ENCODE results near the gene E2F3. TPM values are rescaled to one million over a fixed set of nuclear protein-coding genes. Genes with fewer than 3 reads are reported as not detected.
A peak's percentile ranks its signal among the peaks of the same experiment; 100 is the strongest.
"Not testable (repeated sequence)": the region's sequence is repeated elsewhere in the genome, so short reads cannot be mapped to it uniquely, and the experiment has no call there.

Gene E2F3
- polyA plus RNA-seq, 1 donor = 7.6 TPM

- DNase-seq = no peak
These were observed 71.1 kb downstream of the E2F3 start for GRCh38 chr6:20472748-20473147.

GRCh38 chr6:20473518-20473917 lies 71.8 kb downstream of the E2F3 start:
- DNase-seq = no peak

DNA sequence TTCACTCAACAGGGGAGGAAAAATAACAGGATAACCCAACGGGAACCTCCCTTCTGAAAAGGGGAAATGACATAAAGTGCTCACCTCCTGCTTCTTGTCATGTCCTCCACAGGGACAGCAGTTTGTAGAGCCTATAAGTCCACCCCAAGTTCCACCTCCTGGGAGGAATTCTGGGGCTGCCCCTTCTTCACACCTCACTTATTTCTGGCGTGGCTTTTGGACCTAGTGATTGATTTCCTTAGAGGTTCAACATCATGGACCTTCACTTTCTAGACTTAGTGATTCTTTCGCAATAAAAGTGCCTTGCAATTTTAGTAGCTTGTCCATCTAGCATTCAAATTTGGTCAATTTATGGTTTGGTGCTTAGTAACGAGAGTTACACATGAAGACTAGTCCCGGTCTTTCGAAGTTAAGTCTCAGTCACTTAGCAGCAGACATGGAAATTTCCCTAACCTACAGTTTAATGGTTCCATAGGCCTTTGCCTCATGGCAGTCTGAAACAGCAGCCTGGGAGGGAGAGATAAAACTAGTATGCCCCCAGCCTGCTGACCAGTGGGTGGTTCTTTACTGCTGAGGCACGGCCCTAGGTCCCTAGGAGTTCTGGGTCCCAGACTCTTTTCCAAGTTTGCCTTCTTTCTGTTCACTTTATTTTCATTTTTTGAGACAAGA lies 73.3 kb downstream of the E2F3 start:
- DNase-seq = no peak

- no peak for DNase-seq
These were observed 74.9 kb downstream of the E2F3 start for GRCh38 chr6:20476501-20477043.

DNA sequence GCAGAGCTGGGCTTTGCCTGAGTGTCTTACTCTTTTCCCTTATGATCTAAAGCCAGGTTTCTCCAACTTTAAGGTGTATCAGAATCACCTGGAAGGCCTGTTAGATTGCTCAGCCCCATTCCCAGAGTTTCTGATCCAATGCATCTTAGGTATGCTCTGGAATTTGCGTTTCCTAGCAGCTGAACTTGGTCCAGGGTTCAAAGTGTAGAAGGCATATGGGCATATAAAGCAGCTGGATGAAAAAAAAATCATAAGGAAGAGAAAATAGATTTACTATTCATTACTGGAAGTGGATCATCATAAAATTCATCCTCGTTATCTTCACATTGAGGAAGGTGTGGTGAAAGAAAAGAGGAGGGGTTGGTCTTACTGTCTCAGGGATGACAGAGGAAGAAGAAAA lies 75.8 kb downstream of the E2F3 start:
- DNase-seq = no peak

DNA sequence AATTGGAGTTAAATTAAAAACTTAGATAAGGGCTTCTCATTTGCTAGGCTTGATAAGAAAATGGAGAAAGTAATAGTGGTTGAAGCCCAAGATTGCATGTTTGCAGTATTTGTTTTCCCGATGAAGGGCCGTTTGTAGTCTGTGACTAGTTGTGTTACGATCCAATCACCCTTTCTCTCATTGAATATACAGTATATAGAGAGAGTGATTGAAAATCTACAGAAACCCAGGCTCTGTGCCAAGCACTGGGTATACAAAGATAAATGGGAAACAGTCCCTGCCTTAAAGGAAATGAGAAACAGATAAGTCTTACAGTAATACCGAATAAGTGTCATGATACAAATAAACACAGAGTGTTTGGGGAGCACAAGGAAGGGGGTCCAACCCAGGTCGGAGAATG lies 77.4 kb downstream of the E2F3 start:
- no peak for DNase-seq

DNA sequence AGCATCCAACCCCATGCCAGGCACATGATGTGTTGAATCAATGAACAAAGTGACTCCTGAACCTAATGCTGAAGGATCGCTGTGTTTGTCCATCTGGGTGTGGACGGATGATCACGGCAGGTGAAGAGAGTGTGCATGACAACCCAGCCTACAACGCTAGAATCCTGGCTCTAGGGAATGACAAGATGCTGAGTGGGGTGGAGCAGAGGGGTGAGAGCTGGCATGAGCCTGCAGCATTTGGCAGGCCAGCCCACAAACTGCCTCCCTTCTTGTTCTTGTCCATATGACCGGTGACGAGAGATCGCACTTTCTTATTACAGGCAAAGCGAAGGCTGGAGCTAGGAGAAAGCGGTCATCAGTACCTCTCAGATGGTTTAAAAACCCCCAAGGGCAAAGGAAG lies 77.8 kb downstream of the E2F3 start:
- no peak for DNase-seq

GRCh38 chr6:20481281-20481680 lies 79.6 kb downstream of the E2F3 start:
- no peak for DNase-seq

- no peak for DNase-seq
These were observed 82.3 kb downstream of the E2F3 start for GRCh38 chr6:20483887-20484497.

- DNase-seq = no peak
These were observed 85.0 kb downstream of the E2F3 start for GRCh38 chr6:20486641-20487040.

DNA sequence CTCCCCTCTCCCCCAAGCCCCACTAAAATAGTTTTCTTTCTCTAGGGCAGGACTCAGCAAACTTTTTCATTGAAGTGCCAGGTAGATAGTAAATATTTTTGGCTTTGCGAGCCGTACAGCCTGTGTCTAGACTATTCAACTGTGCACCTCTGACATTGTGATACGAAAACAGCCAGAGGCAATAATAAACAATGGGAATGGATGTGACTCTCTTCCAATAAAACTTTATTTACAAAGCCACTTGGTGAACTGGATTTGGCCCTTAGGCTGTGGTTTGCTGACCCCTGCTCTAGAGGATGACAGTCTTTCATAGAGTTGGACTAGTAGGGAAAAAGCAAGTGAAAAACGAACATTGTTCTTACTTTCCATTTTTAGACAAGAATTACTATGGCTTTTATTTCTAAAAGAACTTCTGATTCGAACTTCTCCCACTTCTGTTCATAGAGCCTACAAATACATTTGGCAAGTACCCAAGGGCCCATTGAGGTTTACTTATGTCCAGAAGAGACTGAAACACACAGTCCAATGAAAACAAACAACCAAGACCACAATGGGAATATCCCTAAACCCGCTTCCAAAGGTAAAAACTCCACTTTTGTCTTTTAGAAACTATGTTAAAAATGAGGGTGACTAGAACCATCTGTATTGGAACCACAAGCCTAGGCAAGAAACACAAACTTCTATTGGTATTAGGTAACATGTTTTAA lies 86.1 kb downstream of the E2F3 start:
- no peak for DNase-seq

GRCh38 chr6:20490591-20490990 lies 88.9 kb downstream of the E2F3 start:
- no peak for DNase-seq

DNA sequence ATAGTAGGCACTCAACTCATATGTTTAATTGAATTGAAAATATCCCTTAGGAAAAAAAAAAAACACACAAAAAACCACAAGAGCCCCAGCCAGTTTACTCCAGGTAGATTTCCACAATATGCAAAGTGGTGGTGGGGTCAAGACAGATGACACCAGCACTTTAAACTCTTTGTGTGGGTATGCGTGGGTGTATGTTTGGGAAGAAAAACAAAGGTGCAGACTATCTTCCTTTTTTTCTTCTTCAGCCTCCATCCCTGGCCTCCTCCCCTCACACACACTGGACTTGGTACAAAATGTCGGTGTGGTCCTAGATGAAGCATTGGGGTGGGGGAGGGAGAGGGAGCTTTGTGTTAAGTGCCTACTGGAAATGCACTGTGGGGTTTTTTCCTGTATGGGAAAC lies 90.4 kb downstream of the E2F3 start:
- DNase-seq = no peak

DNA sequence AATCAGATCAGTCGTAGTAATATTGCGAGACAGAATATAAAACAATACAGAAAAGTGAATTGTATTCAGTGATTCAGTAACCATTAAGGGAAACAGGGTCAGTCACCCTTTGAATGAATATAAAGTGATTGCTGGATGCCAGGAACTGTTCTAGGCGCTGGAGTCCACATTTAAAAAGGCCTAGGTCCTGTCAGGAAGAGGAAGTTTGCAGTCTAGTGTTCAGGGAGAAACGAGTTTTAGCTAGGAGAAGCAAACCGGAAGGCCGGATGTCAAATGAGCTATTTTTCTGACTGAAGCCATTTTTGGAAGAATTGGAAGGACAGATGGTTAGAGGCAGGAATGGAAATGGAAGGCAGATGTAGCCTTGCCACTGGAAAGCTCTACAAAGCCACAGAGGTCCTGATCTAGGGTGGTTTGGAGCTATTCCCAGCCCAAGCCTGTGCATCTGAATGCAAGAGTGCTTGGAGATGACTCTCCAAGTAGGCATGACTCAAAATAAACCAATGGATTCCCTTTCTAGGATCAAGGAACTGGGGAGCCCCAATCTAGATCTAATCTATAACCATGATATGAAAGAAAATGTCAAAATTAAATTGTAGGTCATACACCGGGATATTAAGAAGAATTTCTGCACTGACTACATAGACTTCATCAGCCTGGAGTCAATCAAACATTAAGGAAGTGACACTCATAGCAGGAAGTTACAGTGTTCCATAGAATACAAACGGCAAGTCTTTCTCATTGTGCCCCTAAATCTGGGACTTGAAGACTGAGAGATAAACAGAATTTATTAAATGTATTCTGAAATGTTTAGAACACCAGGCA lies 95.7 kb downstream of the E2F3 start:
- no peak for DNase-seq

DNA sequence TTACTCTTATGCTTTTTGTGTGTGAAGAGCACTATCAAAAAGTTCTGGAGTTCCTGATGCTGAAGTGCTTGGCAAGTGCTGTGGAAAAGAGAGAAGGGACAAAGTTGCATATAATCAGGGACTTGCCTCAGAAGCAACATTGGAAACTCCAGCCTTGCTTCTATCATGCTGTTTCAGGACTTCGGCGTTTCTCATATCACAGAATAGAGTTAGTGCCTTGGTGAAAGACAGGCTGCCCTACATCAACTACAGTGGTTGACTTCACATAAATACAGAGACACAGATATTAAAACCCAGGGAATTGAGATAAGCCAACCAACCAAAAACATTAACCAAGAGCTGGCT lies 96.3 kb downstream of the E2F3 start:
- DNase-seq = no peak

- DNase-seq = no peak
These were observed 107.5 kb downstream of the E2F3 start for GRCh38 chr6:20509212-20509611.

DNA sequence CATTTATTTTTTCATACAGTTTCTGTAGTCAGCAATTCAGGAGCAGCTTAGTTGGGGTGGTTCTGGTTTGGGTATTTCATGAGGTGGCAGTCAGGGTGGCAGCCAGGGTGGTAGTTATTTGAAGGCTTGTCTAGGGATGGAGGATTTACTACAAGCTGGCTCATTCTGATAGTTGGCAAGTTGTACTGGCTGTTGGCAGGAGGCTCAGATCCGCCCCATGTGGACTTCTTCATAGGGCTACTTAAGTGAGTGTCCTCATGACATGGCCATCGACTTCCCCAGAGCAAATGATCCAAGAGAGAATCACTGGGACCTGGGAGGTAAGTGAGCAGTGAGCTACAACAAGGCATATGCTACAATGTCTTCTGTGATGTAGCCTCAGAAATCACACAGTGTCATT lies 110.2 kb downstream of the E2F3 start:
- DNase-seq = no peak

- DNase-seq = not testable (repeated sequence)
These were observed 123.5 kb downstream of the E2F3 start for GRCh38 chr6:20525208-20525607.

DNA sequence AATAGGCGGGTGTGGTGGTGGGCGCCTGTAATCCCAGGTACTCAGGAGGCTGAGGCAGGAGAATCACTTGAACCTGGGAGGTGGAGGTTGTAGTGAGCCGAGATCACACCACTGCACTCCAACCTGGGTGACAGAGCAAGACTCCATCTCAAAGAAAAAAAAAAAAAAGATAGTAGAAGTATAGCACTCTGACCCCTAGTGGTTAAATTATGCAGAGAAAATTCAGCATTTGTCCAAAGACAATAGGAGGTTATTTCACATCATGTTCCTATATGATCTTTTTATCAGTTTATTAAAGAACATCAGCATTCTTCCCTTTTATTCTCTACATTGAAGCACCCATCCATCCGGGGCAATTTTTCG lies 127.4 kb downstream of the E2F3 start:
- DNase-seq = peak; percentile 17

DNA sequence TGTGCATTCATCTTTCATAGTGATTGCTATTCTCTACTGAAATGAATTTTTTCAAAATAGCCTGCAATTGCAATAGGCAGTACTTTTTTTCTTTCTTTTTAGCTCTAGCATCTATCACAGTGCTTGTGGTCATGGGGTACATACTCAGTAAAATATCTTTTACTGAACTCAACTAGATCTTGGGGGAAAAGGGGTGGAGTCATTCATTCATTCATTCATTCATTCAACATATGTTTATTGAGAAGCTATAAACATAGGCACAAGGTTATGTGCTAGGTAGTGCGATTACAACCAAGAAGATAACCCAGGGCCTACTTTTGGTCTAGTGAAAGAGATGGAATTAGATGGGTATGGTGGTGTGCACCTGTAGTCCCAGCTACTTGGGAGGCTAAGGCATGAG lies 131.2 kb downstream of the E2F3 start:
- DNase-seq = no peak

DNA sequence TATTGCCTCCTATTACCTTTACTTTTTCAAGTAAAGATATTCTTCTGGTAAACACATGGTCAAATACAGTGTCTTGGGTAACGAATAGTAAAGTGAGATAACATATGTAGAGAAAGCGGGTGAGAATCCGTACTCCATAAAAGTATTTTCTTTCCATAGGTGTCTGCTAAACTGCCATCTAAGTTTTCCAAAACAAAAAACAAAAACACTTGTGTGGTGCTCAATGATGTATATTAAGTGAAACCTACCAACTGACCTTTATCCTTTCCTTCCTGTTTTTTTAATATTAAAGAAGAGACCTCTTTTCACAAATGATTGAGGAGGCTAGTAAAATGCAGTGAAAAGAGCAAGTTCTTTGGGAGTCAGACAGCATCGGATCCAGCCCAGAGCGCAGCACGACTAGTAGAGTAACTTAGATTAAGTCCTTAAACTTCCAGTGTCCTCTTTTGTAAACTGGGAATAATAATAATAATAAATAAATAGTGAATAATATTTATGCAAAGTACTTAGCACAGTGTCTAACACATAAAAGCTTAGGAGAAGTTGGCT lies 132.1 kb downstream of the E2F3 start:
- no peak for DNase-seq

Data from hindlimb muscle (tissue), 1 donor.